DND-41 (cell line): ENCODE results near the gene CDC14A.

Experiments used
- EZH2 ChIP-seq: IDR thresholded peaks from 3 replicates; pipeline ENCODE4 v1.6.1; 2012; ENCODE audit warnings: borderline replicate concordance, low read depth, mild to moderate bottlenecking, moderate library complexity, low read length, inconsistent platforms; ENCODE audit not compliant: severe bottlenecking
- TF ChIP-seq, protein P1 (sequence below): IDR thresholded peaks from 2 replicates; pipeline ENCODE4 v1.5.1; 2012; ENCODE audit warnings: borderline replicate concordance, low read length, moderate library complexity, mild to moderate bottlenecking; ENCODE audit not compliant: poor library complexity, severe bottlenecking; ENCODE audit errors: extremely low read depth

DNA sequence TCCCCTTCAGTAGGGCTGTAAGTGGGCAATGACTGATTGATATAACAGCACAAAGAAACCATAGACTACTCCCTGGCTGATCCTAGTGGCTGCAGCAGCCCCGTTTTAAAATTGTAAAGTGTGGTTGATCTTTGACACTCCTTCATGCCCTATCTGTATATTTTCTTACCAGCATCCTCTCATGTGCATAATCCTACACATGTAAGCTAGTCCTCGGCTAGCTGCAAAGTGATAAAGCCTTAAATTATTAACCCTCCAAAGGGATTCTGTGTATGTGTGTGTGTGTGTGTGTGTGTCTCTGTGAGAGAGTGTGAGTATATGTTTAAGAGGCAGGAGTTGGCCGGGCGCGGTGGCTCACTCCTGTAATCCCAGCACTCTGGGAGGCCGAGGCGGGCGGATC lies 30.8 kb upstream of the CDC14A start:
- TF ChIP-seq, protein P1, sequence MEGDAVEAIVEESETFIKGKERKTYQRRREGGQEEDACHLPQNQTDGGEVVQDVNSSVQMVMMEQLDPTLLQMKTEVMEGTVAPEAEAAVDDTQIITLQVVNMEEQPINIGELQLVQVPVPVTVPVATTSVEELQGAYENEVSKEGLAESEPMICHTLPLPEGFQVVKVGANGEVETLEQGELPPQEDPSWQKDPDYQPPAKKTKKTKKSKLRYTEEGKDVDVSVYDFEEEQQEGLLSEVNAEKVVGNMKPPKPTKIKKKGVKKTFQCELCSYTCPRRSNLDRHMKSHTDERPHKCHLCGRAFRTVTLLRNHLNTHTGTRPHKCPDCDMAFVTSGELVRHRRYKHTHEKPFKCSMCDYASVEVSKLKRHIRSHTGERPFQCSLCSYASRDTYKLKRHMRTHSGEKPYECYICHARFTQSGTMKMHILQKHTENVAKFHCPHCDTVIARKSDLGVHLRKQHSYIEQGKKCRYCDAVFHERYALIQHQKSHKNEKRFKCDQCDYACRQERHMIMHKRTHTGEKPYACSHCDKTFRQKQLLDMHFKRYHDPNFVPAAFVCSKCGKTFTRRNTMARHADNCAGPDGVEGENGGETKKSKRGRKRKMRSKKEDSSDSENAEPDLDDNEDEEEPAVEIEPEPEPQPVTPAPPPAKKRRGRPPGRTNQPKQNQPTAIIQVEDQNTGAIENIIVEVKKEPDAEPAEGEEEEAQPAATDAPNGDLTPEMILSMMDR: no peak
- TF ChIP-seq EZH2: no peak
